ENCODE results near the gene NUBPL. TPM values are rescaled to one million over a fixed set of nuclear protein-coding genes. Genes with fewer than 3 reads are reported as not detected.

The NUBPL gene
- total RNA-seq, 1 experiment from 2014 or later = 11.6 TPM

GRCh38 chr14:31828946-31829868 lies 268.0 kb downstream of the NUBPL start:
- Mint-ChIP-seq H3K27ac (no peak overlapping the region), H3K27me3 (ENCODE audit: low read depth) (no peaks in the 10 kb centered on the region), H3K36me3 (no peaks in the 10 kb centered on the region), H3K4me3 (no peak overlapping the region), H3K4me1 (peaks cover 5% of the 10 kb centered on the region; the same call in 1 of the 2 replicates), H3K9me3 (no peaks in the 10 kb centered on the region)
- TF ChIP-seq ZNF425 (CRISPR knock-in tag; conservative IDR thresholded peaks at IDR 0.05) = no peak
- TF ChIP-seq NR1H2 (CRISPR knock-in tag; IDR thresholded peaks at IDR 0.05) = no peak
- no peak for ATAC-seq
- DNase-seq (ENCODE audit: low spot score) = no peak
- POLR2A ChIA-PET = no interaction called here
- CTCF ChIA-PET = interaction anchor here (1.0 kb wide), 1 partner anchor 425 kb away, joined by 3 read pairs; no protein-coding TSS in a partner anchor

- no peaks in the 10 kb centered on the region for H3K36me3 Mint-ChIP-seq
- CTCF ChIA-PET = no interaction called here
- ATAC-seq = no peak
These were observed 273.4 kb downstream of the NUBPL start for GRCh38 chr14:31834616-31835015.

More at GRCh38 chr14:31834616-31835015, 273.4 kb downstream of the NUBPL start:
- Mint-ChIP-seq H3K9me3 (peaks cover under 1% of the 10 kb centered on the region; the same call in 1 of the 2 replicates), H3K27ac (no peak overlapping the region), H3K4me3 (no peak overlapping the region), H3K4me1 (no peaks in the 10 kb centered on the region), H3K27me3 (ENCODE audit: low read depth) (no peaks in the 10 kb centered on the region)
- no peak for DNase-seq (ENCODE audit: low spot score)
- no peak for TF ChIP-seq CDX4 (CRISPR knock-in tag; IDR thresholded peaks at IDR 0.05; ENCODE audit: borderline replicate concordance)
- no peak for TF ChIP-seq KAT7 (CRISPR knock-in tag; IDR thresholded peaks at IDR 0.05; ENCODE audit: borderline replicate concordance)
- TF ChIP-seq HMGA2 (CRISPR knock-in tag; IDR thresholded peaks at IDR 0.05) = no peak
- TF ChIP-seq ZNF263 (CRISPR knock-in tag; IDR thresholded peaks at IDR 0.05; ENCODE audit: low read depth) = no peak
- TF ChIP-seq TEAD1 (CRISPR knock-in tag; IDR thresholded peaks at IDR 0.05) = no peak
- no peak for TF ChIP-seq MYBL2 (CRISPR knock-in tag; IDR thresholded peaks at IDR 0.05)
- TF ChIP-seq IRF1 (CRISPR knock-in tag; IDR thresholded peaks at IDR 0.05) = no peak
- no peak for TF ChIP-seq MXD4 (CRISPR knock-in tag; IDR thresholded peaks at IDR 0.05; ENCODE audit: borderline replicate concordance)
- no peak for TF ChIP-seq E2F1 (CRISPR knock-in tag; IDR thresholded peaks at IDR 0.05)
- no peak for TF ChIP-seq TCF7 (CRISPR knock-in tag; IDR thresholded peaks at IDR 0.05; ENCODE audit: low read depth)
- no peak for TF ChIP-seq RELA (CRISPR knock-in tag; IDR thresholded peaks at IDR 0.05; ENCODE audit: borderline replicate concordance)
- no peak for TF ChIP-seq ZSCAN18 (CRISPR knock-in tag; IDR thresholded peaks at IDR 0.05)
- no peak for TF ChIP-seq NFATC4 (CRISPR knock-in tag; IDR thresholded peaks at IDR 0.05)
- no peak for TF ChIP-seq SP1 (CRISPR knock-in tag; conservative IDR thresholded peaks at IDR 0.05)
- no peak for TF ChIP-seq NFYB (CRISPR knock-in tag; conservative IDR thresholded peaks at IDR 0.05; ENCODE audit: low read depth)
- POLR2A ChIA-PET = no interaction called here

Measured in WTC11 (cell line).